ENCODE results near the gene LRRFIP1.
A peak's percentile ranks its signal among the peaks of the same experiment; 100 is the strongest.

LRRFIP1 gene

DNA sequence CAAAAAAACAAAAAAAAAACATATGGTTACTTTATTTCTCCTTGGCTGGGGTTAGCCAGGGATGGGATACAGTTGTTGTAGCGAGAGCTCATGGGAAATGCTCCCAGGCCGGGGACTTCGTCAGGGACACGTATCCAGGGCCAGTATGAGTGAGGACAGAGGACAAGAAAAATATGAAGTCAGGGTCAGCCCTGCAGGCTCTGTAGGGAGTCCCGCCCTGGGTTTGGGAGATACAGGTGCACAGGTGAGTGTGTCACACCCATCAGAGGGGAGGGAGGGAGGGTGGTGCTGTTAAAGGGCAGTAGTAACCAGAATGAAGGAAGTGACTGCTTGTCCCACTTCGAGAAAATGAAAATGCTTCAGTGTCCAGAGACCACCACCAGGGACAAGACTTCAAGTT lies 115.6 kb downstream of the LRRFIP1 start:
- no peak for DNase-seq (ENCODE audit: low spot score)
- no peak overlapping the region for H2BK5ac ChIP-seq (ENCODE audit: low read length)
- no peak overlapping the region for H3K23ac ChIP-seq (ENCODE audit: low read depth, low read length, poor library complexity)
- H3K4me2 ChIP-seq (ENCODE audit: insufficient read depth, low read length, poor library complexity, severe bottlenecking) = no peak overlapping the region
- no peak overlapping the region for H3K14ac ChIP-seq (ENCODE audit: low read length)
- H2BK15ac ChIP-seq (ENCODE audit: low read length) = no peak overlapping the region
- no peak overlapping the region for H2BK120ac ChIP-seq (ENCODE audit: low read depth, low read length)
- peaks cover 3 to 8% of the 10 kb centered on the region in 2 donors for H3K4me1 ChIP-seq (ENCODE audit: control insufficient read depth in 2 of 2, insufficient read depth in 1 of 2, low read depth in 1 of 2, low read length in 2 of 2)
- H2BK12ac ChIP-seq (ENCODE audit: low read length) = no peak overlapping the region
- no peaks in the 10 kb centered on the region for H3K9me3 ChIP-seq (replicated peaks in 1 of 2; ENCODE audit: control insufficient read depth in 2 of 2, insufficient read depth in 1 of 2, low read depth in 1 of 2, low read length in 2 of 2)
- peaks cover 0 to 5% of the 10 kb centered on the region in 2 donors for H3K36me3 ChIP-seq (replicated peaks in 1 of 2; ENCODE audit: control insufficient read depth in 2 of 2, insufficient read depth in 2 of 2, low read length in 2 of 2)
- no peak overlapping the region for H2AK5ac ChIP-seq (ENCODE audit: low read depth, low read length)
- no CpG with 5 or more reads among the region's 6 CpGs for WGBS, 2 donors (ENCODE audit: extremely low coverage in 2 of 2, insufficient read length in 2 of 2, insufficient replicate concordance in 1 of 2)
- H4K91ac ChIP-seq (ENCODE audit: low read depth, low read length, poor library complexity) = no peak overlapping the region
- H3K4me3 ChIP-seq (ENCODE audit: low read length in 2 of 2) = no peak overlapping the region
- no peak overlapping the region for H3K4ac ChIP-seq (ENCODE audit: low read length)
- H2AFZ ChIP-seq (ENCODE audit: low read length) = no peak overlapping the region
- H3K9ac ChIP-seq (ENCODE audit: low read depth, low read length, poor library complexity) = no peak overlapping the region
- no peaks in the 10 kb centered on the region for H3K27me3 ChIP-seq (ENCODE audit: control insufficient read depth in 3 of 3, insufficient read depth in 3 of 3, low read depth in 1 of 3, low read length in 3 of 3)
- no peak overlapping the region for H4K8ac ChIP-seq (ENCODE audit: low read depth, low read length)
- H3K79me1 ChIP-seq (ENCODE audit: low read depth, low read length) = no peaks in the 10 kb centered on the region
- no peak overlapping the region for H3K18ac ChIP-seq (ENCODE audit: low read length)
- H3K27ac ChIP-seq (replicated peaks; ENCODE audit: low read length) = no peak overlapping the region

DNA sequence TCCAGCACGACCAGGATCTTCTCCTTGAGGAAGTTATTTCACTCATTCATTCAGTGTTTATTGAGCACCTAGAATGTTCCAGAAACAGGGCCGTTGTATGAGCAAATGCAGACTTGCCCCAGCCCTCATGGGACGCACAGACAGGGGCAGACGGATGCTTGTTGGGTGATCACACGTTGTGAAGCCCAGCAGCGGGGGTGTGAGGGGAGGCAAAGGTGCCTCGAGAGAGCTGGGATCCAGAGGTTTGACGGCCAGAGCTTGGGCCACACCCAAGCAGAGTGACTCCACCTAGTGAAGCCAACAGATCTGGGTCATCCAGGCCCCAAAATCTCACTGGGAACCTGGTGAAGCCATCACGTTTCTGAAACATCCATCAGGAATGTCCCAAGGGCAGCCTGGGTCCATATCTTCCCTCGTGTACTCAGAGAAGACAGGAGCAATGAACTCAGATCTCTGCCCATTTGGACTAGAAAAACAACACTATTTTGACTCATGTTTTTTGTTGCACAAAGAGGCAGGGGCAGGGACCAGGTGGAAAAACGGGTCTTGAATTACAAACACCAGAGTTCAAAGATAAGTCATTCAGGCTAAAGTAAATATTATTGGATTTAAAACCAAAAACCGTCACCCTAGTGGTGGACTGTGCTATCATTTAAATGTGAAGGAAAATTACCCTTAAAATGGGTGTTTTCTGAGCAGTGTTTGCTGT lies 116.3 kb downstream of the LRRFIP1 start:
- no peak for DNase-seq (ENCODE audit: low spot score)
- Histone ChIP-seq H4K91ac (ENCODE audit: low read depth, low read length, poor library complexity) (no peak overlapping the region), H3K23ac (ENCODE audit: low read depth, low read length, poor library complexity) (no peak overlapping the region), H3K79me1 (ENCODE audit: low read depth, low read length) (no peaks in the 10 kb centered on the region), H3K36me3 (replicated peaks in 1 of 2; ENCODE audit: control insufficient read depth in 2 of 2, insufficient read depth in 2 of 2, low read length in 2 of 2) (peaks cover 0 to 11% of the 10 kb centered on the region in 2 donors), H2BK12ac (ENCODE audit: low read length) (no peak overlapping the region), H3K18ac (ENCODE audit: low read length) (no peak overlapping the region), H4K8ac (ENCODE audit: low read depth, low read length) (no peak overlapping the region), H3K9me3 (replicated peaks in 1 of 2; ENCODE audit: control insufficient read depth in 2 of 2, insufficient read depth in 1 of 2, low read depth in 1 of 2, low read length in 2 of 2) (no peaks in the 10 kb centered on the region), H2BK5ac (ENCODE audit: low read length) (no peak overlapping the region), H2BK15ac (ENCODE audit: low read length) (no peak overlapping the region), H3K4ac (ENCODE audit: low read length) (no peak overlapping the region), H3K4me1 (ENCODE audit: control insufficient read depth in 2 of 2, insufficient read depth in 1 of 2, low read depth in 1 of 2, low read length in 2 of 2) (peaks cover under 1 to 8% of the 10 kb centered on the region in 2 donors), H3K4me3 (ENCODE audit: low read length in 2 of 2) (no peak overlapping the region), H2AFZ (ENCODE audit: low read length) (no peak overlapping the region), H3K14ac (ENCODE audit: low read length) (no peak overlapping the region), H3K27me3 (ENCODE audit: control insufficient read depth in 3 of 3, insufficient read depth in 3 of 3, low read depth in 1 of 3, low read length in 3 of 3) (no peaks in the 10 kb centered on the region), H3K9ac (ENCODE audit: low read depth, low read length, poor library complexity) (no peak overlapping the region), H3K4me2 (ENCODE audit: insufficient read depth, low read length, poor library complexity, severe bottlenecking) (no peak overlapping the region), H3K27ac (replicated peaks; ENCODE audit: low read length) (no peak overlapping the region), H2AK5ac (ENCODE audit: low read depth, low read length) (no peak overlapping the region), H2BK120ac (ENCODE audit: low read depth, low read length) (no peak overlapping the region)
- no CpG with 5 or more reads among the region's 12 CpGs for WGBS, 2 donors (ENCODE audit: extremely low coverage in 2 of 2, insufficient read length in 2 of 2, insufficient replicate concordance in 1 of 2)

DNA sequence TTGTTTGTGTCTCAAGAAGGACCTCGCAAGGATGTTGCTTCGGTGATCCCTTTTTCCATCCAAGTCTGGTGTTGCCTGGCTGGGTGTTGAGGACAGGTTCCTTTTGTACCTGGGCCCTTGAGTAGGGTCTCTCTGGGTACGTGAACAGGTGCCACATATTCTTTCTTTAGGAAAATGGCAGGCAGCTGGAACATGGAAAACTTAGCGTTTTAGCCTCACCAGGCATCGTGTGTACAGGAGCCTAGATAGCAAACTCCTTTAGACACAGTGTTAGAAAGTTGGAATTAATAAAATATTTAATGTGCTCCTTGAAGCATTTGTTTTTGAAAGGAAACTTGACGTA lies 116.9 kb downstream of the LRRFIP1 start:
- H3K14ac ChIP-seq (ENCODE audit: low read length) = no peak overlapping the region
- H3K36me3 ChIP-seq (replicated peaks in 1 of 2; ENCODE audit: control insufficient read depth in 2 of 2, insufficient read depth in 2 of 2, low read length in 2 of 2) = peaks cover 0 to 16% of the 10 kb centered on the region in 2 donors
- no peak overlapping the region for H3K4me3 ChIP-seq (ENCODE audit: low read length in 2 of 2)
- no peak overlapping the region for H2BK12ac ChIP-seq (ENCODE audit: low read length)
- no peaks in the 10 kb centered on the region for H3K9me3 ChIP-seq (replicated peaks in 1 of 2; ENCODE audit: control insufficient read depth in 2 of 2, insufficient read depth in 1 of 2, low read depth in 1 of 2, low read length in 2 of 2)
- no peaks in the 10 kb centered on the region for H3K79me1 ChIP-seq (ENCODE audit: low read depth, low read length)
- WGBS, 2 donors (ENCODE audit: extremely low coverage in 2 of 2, insufficient read length in 2 of 2, insufficient replicate concordance in 1 of 2) = no CpG with 5 or more reads among the region's 6 CpGs
- no peak overlapping the region for H3K27ac ChIP-seq (replicated peaks; ENCODE audit: low read length)
- no peak overlapping the region for H2BK15ac ChIP-seq (ENCODE audit: low read length)
- no peak overlapping the region for H3K4me2 ChIP-seq (ENCODE audit: insufficient read depth, low read length, poor library complexity, severe bottlenecking)
- H3K23ac ChIP-seq (ENCODE audit: low read depth, low read length, poor library complexity) = no peak overlapping the region
- no peak overlapping the region for H4K91ac ChIP-seq (ENCODE audit: low read depth, low read length, poor library complexity)
- H3K18ac ChIP-seq (ENCODE audit: low read length) = no peak overlapping the region
- no peaks in the 10 kb centered on the region for H3K27me3 ChIP-seq (ENCODE audit: control insufficient read depth in 3 of 3, insufficient read depth in 3 of 3, low read depth in 1 of 3, low read length in 3 of 3)
- H2BK5ac ChIP-seq (ENCODE audit: low read length) = no peak overlapping the region
- no peak overlapping the region for H2BK120ac ChIP-seq (ENCODE audit: low read depth, low read length)
- no peak overlapping the region for H2AK5ac ChIP-seq (ENCODE audit: low read depth, low read length)
- H2AFZ ChIP-seq (ENCODE audit: low read length) = no peak overlapping the region
- DNase-seq (ENCODE audit: low spot score) = no peak
- no peak overlapping the region for H4K8ac ChIP-seq (ENCODE audit: low read depth, low read length)
- no peak overlapping the region for H3K4ac ChIP-seq (ENCODE audit: low read length)
- peaks cover 0 to 5% of the 10 kb centered on the region in 2 donors for H3K4me1 ChIP-seq (ENCODE audit: control insufficient read depth in 2 of 2, insufficient read depth in 1 of 2, low read depth in 1 of 2, low read length in 2 of 2)
- H3K9ac ChIP-seq (ENCODE audit: low read depth, low read length, poor library complexity) = no peak overlapping the region

DNA sequence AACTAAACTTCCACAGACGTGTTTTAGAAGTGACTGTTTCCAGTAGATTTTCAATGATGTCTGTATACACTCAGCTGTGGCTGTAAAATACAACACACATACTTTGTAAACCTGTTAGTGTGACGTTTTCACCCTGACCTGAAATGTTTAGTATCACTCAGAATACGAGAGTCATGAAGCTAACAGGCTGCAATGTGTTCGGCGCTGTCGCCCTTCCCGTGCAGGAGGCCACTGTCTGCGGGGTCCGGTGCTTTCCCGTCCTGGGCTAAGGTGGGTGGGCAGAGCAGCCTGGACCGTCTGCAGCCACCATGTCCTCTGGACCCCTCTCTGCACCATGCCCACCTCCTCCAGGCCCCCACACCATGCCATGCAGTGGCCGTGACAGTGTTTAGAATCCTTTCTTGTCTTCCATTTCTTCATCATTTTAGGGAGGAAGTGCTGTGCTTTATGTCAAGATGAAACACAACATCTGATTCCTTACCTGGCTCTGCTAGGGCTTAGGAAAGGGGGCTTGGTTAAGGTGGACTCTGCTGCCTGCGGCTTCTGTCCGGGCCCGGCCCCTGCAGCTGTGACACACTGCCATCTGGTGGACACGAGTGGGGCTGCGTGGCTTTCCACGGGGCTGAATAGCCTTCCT lies 117.3 kb downstream of the LRRFIP1 start:
- no peaks in the 10 kb centered on the region for H3K9me3 ChIP-seq (replicated peaks in 1 of 2; ENCODE audit: control insufficient read depth in 2 of 2, insufficient read depth in 1 of 2, low read depth in 1 of 2, low read length in 2 of 2)
- no peak overlapping the region for H2AK5ac ChIP-seq (ENCODE audit: low read depth, low read length)
- H3K4me1 ChIP-seq (ENCODE audit: control insufficient read depth in 2 of 2, insufficient read depth in 1 of 2, low read depth in 1 of 2, low read length in 2 of 2) = peaks cover 0 to 2% of the 10 kb centered on the region in 2 donors
- no peak overlapping the region for H4K91ac ChIP-seq (ENCODE audit: low read depth, low read length, poor library complexity)
- no peak overlapping the region for H3K4me2 ChIP-seq (ENCODE audit: insufficient read depth, low read length, poor library complexity, severe bottlenecking)
- H3K23ac ChIP-seq (ENCODE audit: low read depth, low read length, poor library complexity) = peak overlapping the region; percentile 16
- no peak overlapping the region for H3K27ac ChIP-seq (replicated peaks; ENCODE audit: low read length)
- H4K8ac ChIP-seq (ENCODE audit: low read depth, low read length) = no peak overlapping the region
- H2AFZ ChIP-seq (ENCODE audit: low read length) = no peak overlapping the region
- peak overlapping the region; percentile 7 for H3K18ac ChIP-seq (ENCODE audit: low read length)
- DNase-seq (ENCODE audit: low spot score) = peak; percentile 59
- H3K9ac ChIP-seq (ENCODE audit: low read depth, low read length, poor library complexity) = no peak overlapping the region
- H3K79me1 ChIP-seq (ENCODE audit: low read depth, low read length) = no peaks in the 10 kb centered on the region
- H3K4me3 ChIP-seq (ENCODE audit: low read length in 2 of 2) = no peak overlapping the region
- H3K27me3 ChIP-seq (ENCODE audit: control insufficient read depth in 3 of 3, insufficient read depth in 3 of 3, low read depth in 1 of 3, low read length in 3 of 3) = no peaks in the 10 kb centered on the region
- H2BK15ac ChIP-seq (ENCODE audit: low read length) = no peak overlapping the region
- no CpG with 5 or more reads among the region's 18 CpGs for WGBS, 2 donors (ENCODE audit: extremely low coverage in 2 of 2, insufficient read length in 2 of 2, insufficient replicate concordance in 1 of 2)
- no peak overlapping the region for H3K4ac ChIP-seq (ENCODE audit: low read length)
- H3K36me3 ChIP-seq (replicated peaks in 1 of 2; ENCODE audit: control insufficient read depth in 2 of 2, insufficient read depth in 2 of 2, low read length in 2 of 2) = peaks cover 0 to 21% of the 10 kb centered on the region in 2 donors
- no peak overlapping the region for H2BK120ac ChIP-seq (ENCODE audit: low read depth, low read length)
- no peak overlapping the region for H3K14ac ChIP-seq (ENCODE audit: low read length)
- H2BK12ac ChIP-seq (ENCODE audit: low read length) = no peak overlapping the region
- H2BK5ac ChIP-seq (ENCODE audit: low read length) = no peak overlapping the region
